HG03354 (cell line): ENCODE data around the gene TEX51.

Experiments
- ATAC-seq: cut with Tn5 transposase; IDR thresholded peaks from one replicate; pipeline ENCODE4 v1.9.1; 2021; ENCODE audit warnings: mild to moderate bottlenecking; ENCODE audit not compliant: unreplicated experiment, poor library complexity, severe bottlenecking

TEX51 gene

DNA sequence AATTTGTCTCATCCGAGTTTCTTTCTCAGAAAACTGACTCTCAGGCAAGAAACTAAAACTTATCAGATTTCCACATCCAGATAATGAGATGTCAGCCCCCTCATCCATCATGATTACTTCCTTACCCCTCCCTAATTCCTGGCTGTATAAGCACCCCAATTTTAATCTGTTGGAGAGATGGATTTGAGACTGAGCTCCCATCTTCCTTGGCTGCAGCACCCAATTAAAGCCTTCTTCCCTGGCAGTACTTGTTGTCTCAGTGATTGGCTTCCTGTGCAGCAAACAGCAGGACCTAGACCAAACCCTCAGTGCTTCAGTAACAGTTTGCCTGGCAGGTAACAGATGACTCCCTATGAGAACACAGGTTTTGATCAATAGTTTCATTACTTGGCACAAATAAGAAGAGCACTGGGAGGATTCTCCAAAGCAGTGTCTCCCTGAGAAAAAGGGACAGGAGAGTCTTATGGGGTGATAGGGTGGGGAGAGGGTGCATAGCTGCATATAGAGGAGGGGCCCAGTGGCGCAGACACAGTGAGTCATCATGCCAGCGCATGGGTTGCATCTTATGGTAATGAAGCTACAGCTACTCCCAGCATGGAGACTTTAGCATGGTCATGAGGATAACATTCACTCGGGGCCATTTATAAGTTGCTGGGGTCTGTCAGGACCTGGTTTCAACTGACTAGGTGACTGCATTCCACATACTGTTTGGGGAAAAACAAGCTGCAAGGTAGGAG, 45.1 kb downstream of the TEX51 start:
- no peak for ATAC-seq

DNA sequence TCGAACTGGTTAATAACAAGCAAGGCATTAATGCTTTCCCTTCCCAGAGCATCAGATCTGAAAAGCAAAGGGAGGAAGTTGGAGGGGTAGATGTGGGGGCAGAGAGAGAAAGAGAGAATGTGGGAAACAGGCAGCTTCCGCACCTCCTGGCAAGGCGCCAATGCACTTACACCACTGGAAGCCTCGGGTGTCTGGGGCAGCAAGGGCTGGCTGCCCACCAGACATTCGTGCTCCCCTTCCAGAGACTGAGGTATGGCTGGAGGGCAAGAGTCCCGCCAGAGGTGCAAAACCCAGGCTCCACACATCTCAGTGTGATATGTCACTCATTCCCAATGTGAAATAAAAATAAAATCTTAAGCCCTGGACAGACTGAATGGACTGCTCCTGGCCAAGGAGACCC, 46.4 kb downstream of the TEX51 start:
- ATAC-seq, result no peak

DNA sequence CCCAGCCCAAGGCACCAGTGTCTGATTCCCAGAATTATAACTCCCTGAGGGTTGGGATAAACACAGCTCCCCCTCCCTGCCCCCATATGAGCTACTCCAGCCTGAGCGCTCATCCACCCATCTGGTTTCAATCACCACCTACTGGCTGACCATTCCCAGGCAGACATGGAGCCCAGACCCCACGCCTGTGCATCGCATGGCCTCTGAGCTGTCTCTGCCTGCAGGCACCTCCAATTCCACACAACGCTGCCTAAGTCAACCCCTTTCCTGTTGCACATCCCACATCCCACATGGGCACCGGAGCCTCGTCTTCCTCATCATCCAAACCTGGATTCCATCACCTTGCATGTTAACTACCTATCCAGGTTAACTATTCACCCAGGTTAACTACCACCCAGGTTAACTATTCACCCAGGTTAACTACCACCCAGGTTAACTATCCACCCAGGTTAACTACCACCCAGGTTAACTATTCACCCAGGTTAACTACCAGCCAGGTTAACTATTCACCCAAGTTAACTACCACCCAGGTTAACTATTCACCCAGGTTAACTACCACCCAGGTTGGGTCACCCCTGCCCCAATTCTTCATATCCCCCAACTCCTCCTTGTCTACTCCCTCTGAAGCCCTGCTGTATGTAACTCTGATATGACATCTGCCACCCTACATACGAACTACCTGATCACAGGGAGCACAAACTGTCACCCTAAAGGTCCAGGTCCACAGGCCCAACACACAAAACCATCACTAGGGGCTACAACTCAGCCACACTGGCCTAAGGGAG, 47.8 kb downstream of the TEX51 start:
- ATAC-seq, result no peak

DNA sequence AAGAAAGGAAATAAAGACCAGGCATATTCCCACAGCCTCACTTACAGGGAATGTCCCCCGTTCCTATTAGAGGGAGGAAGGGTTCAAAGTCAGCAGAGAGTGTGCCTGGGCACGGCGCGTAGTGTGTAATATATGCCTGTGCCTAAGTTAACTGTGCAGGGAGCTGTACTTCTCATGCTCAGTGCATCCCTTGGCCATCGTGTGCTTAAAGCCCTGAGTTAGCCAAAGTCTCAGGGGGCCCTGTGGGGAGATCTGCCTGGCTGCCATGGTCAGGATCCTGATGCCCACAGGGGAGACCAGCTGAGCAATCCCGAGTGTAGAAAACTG, 48.4 kb downstream of the TEX51 start:
- no peak for ATAC-seq

DNA sequence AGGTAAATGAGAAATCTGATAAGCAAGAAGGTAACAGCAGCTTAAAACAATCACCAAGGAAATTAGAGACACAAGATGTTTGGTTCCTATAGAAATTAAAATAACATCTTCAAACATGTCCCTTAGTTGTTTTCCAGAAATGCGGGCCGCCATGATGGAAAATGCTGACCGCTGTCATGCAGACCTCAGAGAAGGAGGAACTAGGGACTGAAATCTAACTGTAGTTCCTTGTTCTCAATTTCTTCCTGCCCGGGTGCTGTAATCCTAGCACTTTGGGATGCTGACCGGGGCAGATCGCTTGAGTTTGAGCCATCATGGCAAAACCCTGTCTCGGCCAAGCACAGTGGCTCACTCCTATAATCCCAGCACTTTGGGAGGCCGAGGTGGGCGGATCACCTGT, 51.1 kb downstream of the TEX51 start:
- no peak for ATAC-seq

DNA sequence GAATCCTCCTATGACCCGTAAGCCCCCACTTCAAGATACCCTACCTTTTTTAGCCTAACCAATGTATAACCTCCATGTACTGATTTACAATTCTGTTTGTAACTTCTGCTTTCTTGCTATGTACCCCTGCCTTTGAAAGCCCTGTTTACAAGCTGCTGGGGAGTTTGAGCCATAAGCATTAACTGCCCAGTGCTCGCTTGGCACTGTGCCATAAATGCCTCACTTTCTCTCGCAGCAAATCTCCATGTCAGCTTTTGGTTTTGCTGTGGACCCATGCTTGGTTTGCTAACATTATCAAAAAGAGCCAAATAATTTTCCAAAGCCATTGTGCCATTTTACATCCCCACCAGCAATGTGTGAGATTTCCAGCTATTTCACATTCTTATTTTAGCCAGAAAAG, 51.8 kb downstream of the TEX51 start:
- ATAC-seq, result no peak
